Esophagus squamous epithelium (tissue), 4 donors: ENCODE measurements around the gene LRFN5.

Experiments
- CTCF ChIP-seq, 6 experiments: fragments of 450-650 bp in 4 of 6; fragments of 200-600 bp in 2 of 6; sonication (generic) in 2 of 6; IDR thresholded peaks; one replicate each; pipeline ENCODE4 v1.5.1; 2016 to 2019; ENCODE audit warnings: antibody characterized with exemption in 6 of 6, mild to moderate bottlenecking in 4 of 6, moderate library complexity in 4 of 6
- POLR2A ChIP-seq, 4 donors: fragments of 450-650 bp; IDR thresholded peaks; one replicate each; pipeline ENCODE4 v1.6.1; 2017; ENCODE audit warnings: antibody characterized with exemption in 4 of 4, mild to moderate bottlenecking in 4 of 4, moderate library complexity in 3 of 4

DNA sequence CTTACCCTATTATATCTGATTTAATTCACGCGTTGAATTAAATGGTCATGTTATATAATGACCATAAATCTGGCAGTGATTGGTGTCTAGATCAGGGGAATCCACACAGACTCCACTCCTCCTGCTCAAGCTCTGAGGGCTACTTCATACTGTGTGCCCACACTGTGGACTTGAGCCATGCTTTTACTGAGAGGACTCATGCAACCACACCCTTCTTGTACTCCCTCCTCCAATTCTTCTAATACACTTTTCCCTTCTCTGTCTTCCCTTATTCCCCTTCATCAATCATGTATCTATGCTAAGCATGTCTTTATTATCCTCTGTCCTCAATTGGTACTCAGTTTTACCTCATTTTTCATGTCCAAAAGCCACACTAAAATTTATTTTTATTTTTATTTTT, 37.7 kb upstream of the LRFN5 start:
- TF ChIP-seq CTCF (IDR thresholded peaks at IDR 0.05) = no peak
- no peak for TF ChIP-seq POLR2A (IDR thresholded peaks at IDR 0.05)
